HG03439 (cell line): ENCODE measurements around the gene LRRC74B.

Source experiments
- ATAC-seq: cut with Tn5 transposase; IDR thresholded peaks from one replicate; pipeline ENCODE4 v1.9.1; 2021; ENCODE audit warnings: mild to moderate bottlenecking, moderate library complexity; ENCODE audit not compliant: unreplicated experiment

The LRRC74B gene

DNA sequence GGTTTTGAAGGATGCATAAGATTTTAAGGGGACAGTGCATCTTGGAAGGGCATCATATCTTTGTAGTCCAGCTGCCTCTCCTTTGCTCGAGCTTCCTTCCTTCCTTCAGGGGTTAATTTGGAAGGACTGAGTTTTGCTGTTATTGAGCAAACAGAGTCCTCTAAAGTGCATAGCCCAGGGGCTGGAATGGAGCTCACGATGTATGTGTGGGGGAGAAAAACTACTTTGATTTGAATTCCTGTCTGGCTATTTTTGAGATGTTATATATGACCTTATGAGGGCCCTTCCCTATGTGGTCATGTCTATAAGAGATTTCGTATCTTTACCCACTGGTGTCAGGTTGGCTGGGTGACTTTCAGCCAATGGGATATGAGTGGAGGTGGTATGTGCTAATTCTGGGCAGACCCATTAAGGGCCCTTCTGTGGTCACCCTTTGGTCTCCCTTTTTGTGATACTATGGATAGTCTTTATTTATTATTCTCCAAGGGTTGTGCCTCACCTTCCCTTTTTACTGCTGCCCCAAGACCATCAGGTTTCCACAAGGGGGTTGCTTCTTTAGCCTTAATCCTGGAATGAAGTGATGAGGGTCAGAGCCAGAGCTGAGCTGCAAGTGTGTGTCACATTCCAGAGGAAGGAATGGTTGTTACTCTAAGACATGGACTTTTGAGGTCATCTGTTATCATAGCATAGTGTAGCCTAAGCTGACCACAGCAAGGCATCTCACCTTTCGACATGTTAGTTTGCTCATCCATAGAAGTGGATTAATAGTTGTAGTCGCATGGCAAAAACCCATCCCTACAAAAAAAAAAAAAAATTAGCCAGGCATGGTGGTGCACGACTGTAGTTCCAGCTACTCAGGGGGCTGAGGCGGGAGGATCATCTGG is 54.6 kb downstream of the LRRC74B start:
- no peak for ATAC-seq

DNA sequence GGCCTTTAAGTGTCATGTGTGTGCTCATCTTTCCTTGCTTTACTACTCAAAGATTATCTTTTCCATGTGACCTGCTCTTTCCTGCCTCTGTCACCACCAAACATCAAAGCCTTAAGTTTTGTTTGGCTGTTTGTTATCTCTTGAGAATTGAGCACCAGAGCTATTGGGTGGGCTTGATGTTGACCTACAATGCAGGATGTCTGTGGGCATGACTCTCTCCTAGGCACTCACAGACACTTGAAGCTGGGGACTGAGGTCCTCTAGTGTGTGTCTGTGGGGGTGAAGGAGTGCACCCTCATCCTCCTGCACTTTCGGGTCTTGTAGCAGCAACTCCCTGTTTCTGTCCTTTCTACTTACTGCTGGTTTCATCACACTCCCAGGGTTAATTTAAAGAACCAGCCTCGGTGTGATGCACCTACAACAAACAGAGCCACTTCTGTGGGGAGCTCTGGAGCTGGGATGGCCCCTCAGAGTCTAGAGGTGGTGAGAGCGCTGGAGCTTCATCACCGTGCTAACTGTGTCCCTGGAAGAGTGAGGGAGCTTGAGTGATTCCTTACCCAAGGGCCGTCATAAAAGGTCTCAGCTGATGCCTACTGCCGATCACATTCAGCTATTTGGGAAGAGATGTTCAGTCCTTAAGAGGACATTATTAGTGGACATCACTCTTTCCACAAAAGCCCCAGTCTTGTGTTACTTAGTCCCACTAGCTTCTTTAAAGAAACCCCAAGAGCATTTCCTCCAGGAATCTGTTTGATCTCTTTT is 56.3 kb downstream of the LRRC74B start:
- no peak for ATAC-seq

DNA sequence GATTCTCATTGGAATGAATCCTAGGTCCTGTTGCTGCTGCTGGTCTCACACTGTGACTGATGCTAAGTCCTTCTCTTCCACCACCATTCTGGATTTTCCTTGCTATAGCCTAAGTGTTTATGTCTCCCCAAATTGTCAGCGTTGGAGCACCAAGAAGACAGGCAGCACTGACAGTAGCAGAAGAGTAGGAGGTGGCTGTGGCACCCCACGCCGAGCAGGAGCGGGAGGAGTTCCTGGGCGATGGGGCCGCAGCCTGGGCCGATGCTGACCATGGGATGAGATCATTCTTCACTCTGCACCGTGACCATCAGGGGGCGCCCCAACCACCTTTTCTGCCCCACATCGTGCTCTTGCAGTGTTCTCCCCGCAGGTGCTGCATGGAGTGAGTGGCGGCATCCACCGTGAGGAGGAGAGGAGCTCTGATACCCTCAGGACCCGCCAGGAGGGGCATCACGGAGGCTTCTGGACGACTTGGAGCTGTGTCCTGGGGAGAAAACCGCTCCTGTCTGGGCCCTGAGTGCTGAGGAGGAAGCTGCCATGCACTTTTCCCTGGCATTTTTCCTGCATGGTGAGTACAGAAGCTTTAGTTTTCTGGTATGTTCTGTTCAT is 57.0 kb downstream of the LRRC74B start:
- ATAC-seq, result peak; percentile 54

DNA sequence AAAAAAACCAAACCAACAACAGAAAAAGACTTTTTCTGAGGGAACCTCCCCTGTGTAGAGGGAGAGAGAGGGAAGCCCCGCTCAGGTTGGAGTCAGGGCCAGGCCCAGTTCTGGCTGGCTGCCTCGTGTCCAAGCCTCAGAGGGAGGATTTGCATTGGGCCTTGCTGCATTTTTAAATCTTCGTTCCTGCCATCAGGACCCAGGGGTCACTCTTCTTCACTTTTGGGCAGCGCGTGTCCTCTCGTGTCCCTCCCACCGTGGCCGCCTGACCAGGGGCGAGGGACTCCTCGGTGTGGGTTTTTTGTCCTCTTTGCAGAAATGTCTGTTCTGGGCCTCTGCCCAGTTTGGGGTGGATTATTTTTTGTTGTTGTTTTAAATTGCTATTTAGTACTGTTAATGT is 57.9 kb downstream of the LRRC74B start:
- no peak for ATAC-seq

DNA sequence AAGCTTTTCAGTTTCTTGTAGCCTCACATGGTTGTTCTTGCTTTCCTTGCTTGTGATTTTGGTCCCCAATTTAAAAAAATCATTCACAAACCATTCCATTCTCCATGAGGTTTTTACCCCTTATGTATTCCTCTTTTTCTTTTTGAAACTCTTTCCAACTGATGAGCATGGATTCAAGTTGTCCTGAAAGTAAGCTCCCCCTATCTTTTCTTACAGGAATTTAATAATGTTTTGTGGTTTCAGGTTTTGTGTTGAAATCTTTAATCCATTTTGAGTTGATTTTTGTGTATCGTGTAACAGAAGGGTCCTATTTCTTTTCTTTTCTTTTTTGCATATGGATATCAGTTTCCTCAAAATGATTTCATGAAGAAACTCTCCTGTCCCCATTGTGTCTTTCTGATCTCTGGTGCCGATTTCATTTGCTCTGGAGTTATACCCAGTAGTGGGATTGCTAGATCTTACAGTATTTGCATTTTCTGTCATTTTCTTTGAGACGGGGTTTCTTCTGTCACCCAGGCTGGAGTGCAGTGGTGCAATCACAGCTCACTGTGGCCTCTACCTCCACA is 58.5 kb downstream of the LRRC74B start:
- no peak for ATAC-seq

DNA sequence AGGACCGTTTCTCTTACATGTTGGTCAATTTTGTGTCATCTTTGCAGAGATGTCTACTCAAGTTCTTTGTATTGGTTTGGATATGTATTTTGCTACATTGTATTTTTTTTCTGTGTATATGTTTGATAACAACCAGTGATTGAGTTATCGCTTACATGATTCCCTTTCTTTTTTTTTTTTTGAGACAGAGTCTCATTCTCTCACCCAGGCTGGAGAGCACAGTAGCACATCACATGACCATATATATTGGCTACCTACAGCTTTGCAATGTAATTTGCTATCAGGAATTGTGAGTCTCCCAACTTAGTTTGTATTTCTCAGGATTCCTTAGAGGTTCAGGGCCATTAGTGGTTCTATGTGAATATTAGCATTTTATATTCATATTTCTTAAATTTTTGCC is 59.5 kb downstream of the LRRC74B start:
- no peak for ATAC-seq

DNA sequence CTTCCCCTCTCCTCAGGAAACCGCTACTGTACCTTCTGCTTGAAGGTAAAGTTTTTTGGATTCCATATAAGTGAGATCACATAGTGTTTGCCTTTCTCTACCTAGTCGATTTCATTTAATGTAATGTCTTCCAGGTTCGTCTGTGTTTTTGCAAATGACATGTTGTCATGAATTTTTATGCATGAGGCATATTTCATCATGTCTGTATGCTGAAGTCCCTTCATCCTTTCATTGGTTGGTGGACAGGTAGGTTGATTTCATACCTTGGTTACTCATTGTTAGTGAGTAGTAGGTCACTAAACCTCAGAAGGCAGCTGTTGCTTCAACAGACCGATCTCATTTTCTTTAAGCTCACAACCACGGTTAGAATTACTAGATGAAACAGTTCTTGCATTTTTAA is 60.3 kb downstream of the LRRC74B start:
- no peak for ATAC-seq

DNA sequence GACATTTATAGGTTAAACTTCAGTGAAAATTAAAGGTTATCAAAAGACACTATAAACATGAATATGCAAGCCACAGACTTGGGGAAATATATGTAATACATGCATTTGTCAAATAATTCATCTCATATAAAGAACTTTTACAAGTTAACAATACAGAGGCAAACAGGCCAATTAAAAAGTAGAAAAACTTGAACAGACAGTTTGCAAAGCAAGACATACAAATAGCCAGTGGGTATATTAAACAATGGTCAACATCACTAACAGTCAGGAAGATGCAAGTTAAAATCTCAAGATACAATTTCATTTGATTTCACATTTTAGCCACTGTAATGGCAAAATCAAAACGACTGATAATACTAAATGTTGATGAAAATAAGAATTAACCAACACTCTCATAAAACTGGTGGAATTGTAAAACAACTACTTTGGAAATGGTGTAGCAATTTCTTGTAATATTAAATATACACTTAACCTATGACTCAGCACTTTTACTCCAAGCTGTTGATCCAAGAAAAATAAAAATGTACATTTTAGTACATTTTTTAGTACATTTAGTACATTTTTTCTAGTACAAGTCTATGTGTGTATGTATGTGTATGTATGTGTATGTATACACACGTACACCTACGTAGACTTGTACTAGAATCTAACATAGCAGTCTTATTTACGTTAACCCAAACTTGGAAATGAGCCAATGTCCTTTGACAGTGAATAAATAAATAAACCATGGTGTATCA is 62.8 kb downstream of the LRRC74B start:
- ATAC-seq, result no peak
